ENCODE measurements around the gene PLXNA4.

The PLXNA4 gene

DNA sequence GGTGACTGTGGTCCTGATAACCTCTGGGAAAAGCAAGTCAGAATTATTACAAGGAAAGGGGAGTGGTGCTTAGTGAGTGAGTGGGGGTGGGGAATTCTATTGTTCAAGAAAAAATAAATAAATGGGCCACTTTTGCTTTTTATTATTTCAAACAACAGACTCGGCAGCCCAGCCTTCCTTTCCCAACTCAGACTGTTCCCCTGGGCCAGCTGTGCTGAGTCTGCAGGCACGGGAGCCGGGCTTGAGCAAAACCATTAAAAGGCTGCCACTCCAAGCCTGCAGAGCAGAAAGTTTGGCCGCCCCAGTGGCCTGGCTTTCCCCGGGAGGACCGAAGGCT, 90.0 kb downstream of the PLXNA4 start (continued):
- peak; percentile 57 for TF ChIP-seq ZBTB8A (tag by site-specific recombination; IDR thresholded peaks at IDR 0.05)
- TF ChIP-seq, protein P1, sequence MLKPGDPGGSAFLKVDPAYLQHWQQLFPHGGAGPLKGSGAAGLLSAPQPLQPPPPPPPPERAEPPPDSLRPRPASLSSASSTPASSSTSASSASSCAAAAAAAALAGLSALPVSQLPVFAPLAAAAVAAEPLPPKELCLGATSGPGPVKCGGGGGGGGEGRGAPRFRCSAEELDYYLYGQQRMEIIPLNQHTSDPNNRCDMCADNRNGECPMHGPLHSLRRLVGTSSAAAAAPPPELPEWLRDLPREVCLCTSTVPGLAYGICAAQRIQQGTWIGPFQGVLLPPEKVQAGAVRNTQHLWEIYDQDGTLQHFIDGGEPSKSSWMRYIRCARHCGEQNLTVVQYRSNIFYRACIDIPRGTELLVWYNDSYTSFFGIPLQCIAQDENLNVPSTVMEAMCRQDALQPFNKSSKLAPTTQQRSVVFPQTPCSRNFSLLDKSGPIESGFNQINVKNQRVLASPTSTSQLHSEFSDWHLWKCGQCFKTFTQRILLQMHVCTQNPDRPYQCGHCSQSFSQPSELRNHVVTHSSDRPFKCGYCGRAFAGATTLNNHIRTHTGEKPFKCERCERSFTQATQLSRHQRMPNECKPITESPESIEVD (tag by site-specific recombination; IDR thresholded peaks at IDR 0.05), result peak; percentile 86
- TF ChIP-seq, protein P2, sequence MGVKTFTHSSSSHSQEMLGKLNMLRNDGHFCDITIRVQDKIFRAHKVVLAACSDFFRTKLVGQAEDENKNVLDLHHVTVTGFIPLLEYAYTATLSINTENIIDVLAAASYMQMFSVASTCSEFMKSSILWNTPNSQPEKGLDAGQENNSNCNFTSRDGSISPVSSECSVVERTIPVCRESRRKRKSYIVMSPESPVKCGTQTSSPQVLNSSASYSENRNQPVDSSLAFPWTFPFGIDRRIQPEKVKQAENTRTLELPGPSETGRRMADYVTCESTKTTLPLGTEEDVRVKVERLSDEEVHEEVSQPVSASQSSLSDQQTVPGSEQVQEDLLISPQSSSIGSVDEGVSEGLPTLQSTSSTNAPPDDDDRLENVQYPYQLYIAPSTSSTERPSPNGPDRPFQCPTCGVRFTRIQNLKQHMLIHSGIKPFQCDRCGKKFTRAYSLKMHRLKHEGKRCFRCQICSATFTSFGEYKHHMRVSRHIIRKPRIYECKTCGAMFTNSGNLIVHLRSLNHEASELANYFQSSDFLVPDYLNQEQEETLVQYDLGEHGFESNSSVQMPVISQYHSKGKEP (tag by site-specific recombination; IDR thresholded peaks at IDR 0.05), result 0 out of 2 replicates have a peak, but pooled peaks have one; percentile 49
- TF ChIP-seq, protein P3, sequence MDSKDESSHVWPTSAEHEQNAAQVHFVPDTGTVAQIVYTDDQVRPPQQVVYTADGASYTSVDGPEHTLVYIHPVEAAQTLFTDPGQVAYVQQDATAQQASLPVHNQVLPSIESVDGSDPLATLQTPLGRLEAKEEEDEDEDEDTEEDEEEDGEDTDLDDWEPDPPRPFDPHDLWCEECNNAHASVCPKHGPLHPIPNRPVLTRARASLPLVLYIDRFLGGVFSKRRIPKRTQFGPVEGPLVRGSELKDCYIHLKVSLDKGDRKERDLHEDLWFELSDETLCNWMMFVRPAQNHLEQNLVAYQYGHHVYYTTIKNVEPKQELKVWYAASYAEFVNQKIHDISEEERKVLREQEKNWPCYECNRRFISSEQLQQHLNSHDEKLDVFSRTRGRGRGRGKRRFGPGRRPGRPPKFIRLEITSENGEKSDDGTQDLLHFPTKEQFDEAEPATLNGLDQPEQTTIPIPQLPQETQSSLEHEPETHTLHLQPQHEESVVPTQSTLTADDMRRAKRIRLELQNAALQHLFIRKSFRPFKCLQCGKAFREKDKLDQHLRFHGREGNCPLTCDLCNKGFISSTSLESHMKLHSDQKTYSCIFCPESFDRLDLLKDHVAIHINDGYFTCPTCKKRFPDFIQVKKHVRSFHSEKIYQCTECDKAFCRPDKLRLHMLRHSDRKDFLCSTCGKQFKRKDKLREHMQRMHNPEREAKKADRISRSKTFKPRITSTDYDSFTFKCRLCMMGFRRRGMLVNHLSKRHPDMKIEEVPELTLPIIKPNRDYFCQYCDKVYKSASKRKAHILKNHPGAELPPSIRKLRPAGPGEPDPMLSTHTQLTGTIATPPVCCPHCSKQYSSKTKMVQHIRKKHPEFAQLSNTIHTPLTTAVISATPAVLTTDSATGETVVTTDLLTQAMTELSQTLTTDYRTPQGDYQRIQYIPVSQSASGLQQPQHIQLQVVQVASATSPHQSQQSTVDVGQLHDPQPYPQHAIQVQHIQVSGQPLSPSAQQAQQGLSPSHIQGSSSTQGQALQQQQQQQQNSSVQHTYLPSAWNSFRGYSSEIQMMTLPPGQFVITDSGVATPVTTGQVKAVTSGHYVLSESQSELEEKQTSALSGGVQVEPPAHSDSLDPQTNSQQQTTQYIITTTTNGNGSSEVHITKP (tag by site-specific recombination; IDR thresholded peaks at IDR 0.05), result peak; percentile 50; the same call in 1 of the 2 replicates
- TF ChIP-seq FEZF1 (tag by site-specific recombination; IDR thresholded peaks at IDR 0.05), result peak; percentile 96
- TF ChIP-seq, protein P4, sequence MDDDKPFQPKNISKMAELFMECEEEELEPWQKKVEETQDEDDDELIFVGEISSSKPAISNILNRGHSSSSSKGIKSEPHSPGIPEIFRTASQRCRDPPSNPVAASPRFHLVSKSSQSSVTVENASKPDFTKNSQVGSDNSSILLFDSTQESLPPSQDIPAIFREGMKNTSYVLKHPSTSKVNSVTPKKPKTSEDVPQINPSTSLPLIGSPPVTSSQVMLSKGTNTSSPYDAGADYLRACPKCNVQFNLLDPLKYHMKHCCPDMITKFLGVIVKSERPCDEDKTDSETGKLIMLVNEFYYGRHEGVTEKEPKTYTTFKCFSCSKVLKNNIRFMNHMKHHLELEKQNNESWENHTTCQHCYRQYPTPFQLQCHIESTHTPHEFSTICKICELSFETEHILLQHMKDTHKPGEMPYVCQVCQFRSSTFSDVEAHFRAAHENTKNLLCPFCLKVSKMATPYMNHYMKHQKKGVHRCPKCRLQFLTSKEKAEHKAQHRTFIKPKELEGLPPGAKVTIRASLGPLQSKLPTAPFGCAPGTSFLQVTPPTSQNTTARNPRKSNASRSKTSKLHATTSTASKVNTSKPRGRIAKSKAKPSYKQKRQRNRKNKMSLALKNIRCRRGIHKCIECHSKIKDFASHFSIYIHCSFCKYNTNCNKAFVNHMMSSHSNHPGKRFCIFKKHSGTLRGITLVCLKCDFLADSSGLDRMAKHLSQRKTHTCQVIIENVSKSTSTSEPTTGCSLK (tag by site-specific recombination; IDR thresholded peaks at IDR 0.05), result no peak

DNA sequence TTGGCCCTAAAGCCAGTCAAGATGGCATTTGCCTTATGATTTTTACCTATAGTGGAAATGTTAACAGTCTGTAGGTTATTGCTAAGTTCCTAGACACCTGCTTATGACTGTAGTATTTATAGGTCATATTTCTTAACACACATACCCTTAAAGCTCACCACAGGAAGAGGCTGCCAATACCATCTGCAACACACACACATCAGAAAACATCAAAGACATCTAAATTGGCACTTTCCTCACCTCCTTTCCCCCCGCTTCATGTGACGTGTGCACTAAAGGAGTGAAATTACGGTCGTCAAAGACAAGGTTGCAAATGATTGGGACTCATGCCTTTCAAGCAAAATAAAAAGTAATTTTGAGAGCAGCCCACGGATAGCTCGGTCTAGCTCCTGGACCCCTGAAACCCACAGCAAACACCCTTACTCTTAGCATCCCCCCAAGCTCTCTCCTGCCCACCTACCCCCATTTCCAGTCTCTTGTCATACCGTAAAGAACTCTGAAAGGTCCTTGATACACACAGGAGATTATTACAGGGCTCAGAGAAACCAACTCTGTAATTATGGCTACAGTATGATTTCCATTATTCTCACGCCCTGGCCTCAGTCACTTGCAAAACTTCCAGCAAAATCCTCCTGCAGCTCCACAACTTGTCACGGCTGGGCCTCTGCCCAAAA, 90.5 kb downstream of the PLXNA4 start:
- ChIA-PET POLR2A (no interaction called here), CTCF (no interaction called here)
- H3K27ac ChIP-seq (ENCODE audit: extremely low read depth, low read depth, low read length), result peak overlapping the region; percentile 56
- no peak overlapping the region for H3K4me3 ChIP-seq (ENCODE audit: low read depth, low read length)
- H3K9me3 ChIP-seq (ENCODE audit: control insufficient read depth, insufficient read depth, low read depth, low read length), result no peaks in the 10 kb centered on the region
- no peaks in the 10 kb centered on the region for H3K36me3 ChIP-seq (ENCODE audit: control insufficient read depth in 2 of 2, insufficient read depth in 1 of 2, low read length in 2 of 2)
- 0 out of 2 replicates have a peak, but pooled peaks have one; percentile 0 for TF ChIP-seq ZNF501 (tag by site-specific recombination; IDR thresholded peaks at IDR 0.05)
- no peak for TF ChIP-seq ZNF548 (tag by site-specific recombination; IDR thresholded peaks at IDR 0.05)
- peak; percentile 97 for TF ChIP-seq SP7 (tag by site-specific recombination; IDR thresholded peaks at IDR 0.05)
- H3K4me1 ChIP-seq (ENCODE audit: control insufficient read depth, insufficient read depth, low read length), result peaks cover 20% of the 10 kb centered on the region

DNA sequence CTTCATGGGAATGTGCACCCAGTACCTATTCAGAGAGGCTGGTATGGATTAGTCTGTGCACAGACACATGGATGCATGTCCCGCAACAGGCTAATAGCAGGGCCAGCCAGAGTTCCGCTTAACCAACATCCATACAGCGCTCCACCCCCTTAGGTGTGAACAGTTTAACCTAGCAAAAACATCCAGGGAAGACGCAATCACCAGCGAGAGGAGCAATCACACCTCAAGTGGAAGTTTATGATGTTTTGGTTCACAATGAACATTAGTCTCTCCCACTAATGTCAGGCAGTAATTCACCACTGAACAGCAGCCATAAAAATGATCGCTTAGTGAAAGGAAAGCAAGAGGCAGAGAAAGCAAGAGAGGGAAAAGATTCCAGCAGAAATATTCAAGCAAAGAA, 91.1 kb downstream of the PLXNA4 start:
- Histone ChIP-seq H3K4me3 (ENCODE audit: low read depth, low read length) (no peak overlapping the region), H3K9me3 (ENCODE audit: control insufficient read depth, insufficient read depth, low read depth, low read length) (no peaks in the 10 kb centered on the region), H3K36me3 (ENCODE audit: control insufficient read depth in 2 of 2, insufficient read depth in 1 of 2, low read length in 2 of 2) (no peaks in the 10 kb centered on the region), H3K4me1 (ENCODE audit: control insufficient read depth, insufficient read depth, low read length) (peaks cover 20% of the 10 kb centered on the region), H3K27ac (ENCODE audit: extremely low read depth, low read depth, low read length) (peak overlapping the region; percentile 56)
- ChIA-PET CTCF (no interaction called here), POLR2A (no interaction called here)
- TF ChIP-seq, protein P5, sequence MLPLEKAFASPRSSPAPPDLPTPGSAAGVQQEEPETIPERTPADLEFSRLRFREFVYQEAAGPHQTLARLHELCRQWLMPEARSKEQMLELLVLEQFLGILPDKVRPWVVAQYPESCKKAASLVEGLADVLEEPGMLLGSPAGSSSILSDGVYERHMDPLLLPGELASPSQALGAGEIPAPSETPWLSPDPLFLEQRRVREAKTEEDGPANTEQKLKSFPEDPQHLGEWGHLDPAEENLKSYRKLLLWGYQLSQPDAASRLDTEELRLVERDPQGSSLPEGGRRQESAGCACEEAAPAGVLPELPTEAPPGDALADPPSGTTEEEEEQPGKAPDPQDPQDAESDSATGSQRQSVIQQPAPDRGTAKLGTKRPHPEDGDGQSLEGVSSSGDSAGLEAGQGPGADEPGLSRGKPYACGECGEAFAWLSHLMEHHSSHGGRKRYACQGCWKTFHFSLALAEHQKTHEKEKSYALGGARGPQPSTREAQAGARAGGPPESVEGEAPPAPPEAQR (tag by site-specific recombination; IDR thresholded peaks at IDR 0.05), result no peak
- TF ChIP-seq, protein P1 (tag by site-specific recombination; IDR thresholded peaks at IDR 0.05), result peak; percentile 97
- no peak for TF ChIP-seq ZNF174 (tag by site-specific recombination; IDR thresholded peaks at IDR 0.05)
- TF ChIP-seq ZNF792 (tag by site-specific recombination; IDR thresholded peaks at IDR 0.05), result no peak
- peak; percentile 64; the same call in 1 of the 2 replicates for TF ChIP-seq ZNF501 (tag by site-specific recombination; IDR thresholded peaks at IDR 0.05)
- TF ChIP-seq ZNF629 (tag by site-specific recombination; IDR thresholded peaks at IDR 0.05), result peak; percentile 71
- no peak for TF ChIP-seq ZNF558 (tag by site-specific recombination; IDR thresholded peaks at IDR 0.05)
- peak; percentile 21; the same call in 1 of the 2 replicates for TF ChIP-seq ZNF394 (tag by site-specific recombination; IDR thresholded peaks at IDR 0.05; ENCODE audit: borderline replicate concordance)
- TF ChIP-seq, protein P6, sequence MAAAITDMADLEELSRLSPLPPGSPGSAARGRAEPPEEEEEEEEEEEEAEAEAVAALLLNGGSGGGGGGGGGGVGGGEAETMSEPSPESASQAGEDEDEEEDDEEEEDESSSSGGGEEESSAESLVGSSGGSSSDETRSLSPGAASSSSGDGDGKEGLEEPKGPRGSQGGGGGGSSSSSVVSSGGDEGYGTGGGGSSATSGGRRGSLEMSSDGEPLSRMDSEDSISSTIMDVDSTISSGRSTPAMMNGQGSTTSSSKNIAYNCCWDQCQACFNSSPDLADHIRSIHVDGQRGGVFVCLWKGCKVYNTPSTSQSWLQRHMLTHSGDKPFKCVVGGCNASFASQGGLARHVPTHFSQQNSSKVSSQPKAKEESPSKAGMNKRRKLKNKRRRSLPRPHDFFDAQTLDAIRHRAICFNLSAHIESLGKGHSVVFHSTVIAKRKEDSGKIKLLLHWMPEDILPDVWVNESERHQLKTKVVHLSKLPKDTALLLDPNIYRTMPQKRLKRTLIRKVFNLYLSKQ (tag by site-specific recombination; IDR thresholded peaks at IDR 0.05; ENCODE audit: borderline replicate concordance), result no peak

Measured in HEK293 (cell line).